HG03097 (cell line): ENCODE measurements around the gene ARHGEF5.

Experiments
- ATAC-seq: cut with Tn5 transposase; IDR thresholded peaks from one replicate; pipeline ENCODE4 v1.9.1; 2021; ENCODE audit not compliant: unreplicated experiment, low FRiP score

ARHGEF5 gene

GRCh38 chr7:144379776-144380384 lies 24.7 kb downstream of the ARHGEF5 start:
- no peak for ATAC-seq

DNA sequence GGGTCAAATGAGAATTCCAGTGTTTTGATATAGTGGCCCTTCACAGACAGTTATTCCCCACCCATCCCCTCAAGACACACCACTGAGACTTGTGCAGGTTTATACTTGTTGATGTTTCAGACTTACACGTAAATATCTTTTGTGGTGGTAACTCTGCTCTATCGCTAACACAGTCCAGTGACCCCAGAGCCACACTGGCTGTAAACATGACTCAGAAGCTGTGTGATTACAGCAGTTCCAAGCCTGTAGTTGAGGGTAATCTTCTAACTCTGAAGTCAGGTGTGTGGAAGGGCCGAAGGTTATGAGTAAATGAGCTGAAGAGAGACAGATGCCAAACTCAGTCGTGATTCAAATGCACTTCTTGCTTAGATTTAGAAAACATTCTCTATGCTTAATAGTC lies 28.9 kb downstream of the ARHGEF5 start:
- no peak for ATAC-seq

DNA sequence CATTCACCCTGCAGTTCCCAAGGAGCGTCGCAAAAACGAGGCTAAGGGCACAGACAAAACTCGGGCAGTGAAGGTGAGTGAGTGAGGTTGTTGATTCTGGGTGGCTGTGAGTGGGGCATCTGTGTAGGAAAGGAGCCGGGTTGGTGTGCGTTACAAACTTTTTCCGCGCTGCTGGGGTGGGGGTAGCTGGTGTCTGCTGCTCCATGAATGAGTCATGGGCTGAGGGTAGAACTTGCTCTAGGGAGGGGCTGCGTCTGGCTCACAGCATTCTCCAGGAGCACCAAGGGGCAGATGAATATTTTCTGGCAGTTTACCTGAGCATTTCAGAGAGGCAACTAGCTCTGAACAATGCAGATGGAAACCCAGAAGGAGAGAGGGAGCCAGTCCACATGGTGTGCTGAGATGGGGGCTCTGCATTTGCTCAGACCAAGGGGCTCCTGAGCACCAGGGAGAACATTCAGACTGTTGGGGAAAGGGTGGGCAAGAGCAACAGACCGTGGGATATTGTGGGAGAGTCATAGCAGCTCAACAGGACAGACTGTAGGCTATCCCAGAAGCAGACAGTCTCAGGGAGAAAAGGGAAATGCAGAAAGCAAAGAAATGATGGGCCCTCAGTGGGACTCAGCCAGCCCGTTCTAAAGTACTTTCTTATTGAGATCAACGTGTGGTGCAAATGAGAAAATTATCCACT lies 29.5 kb downstream of the ARHGEF5 start:
- no peak for ATAC-seq

DNA sequence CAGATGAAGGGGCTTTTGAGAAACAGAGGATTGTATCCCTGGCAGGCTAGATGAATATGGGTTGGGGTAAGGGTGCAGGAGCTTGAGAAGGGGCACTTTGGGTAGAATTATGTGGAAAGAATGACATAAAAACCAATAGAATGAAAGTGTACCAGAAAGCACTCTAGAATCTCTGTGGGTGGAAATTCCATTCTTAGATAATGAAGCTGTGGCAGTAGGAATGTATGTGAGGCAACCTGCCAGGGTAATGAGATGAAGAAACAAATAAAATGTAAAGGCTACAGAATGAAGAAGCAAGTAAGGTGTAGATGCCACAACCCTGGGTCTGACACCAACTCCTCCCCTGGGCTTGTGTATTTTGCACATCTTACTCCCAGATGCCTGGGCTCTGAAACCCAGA lies 31.5 kb downstream of the ARHGEF5 start:
- no peak for ATAC-seq

DNA sequence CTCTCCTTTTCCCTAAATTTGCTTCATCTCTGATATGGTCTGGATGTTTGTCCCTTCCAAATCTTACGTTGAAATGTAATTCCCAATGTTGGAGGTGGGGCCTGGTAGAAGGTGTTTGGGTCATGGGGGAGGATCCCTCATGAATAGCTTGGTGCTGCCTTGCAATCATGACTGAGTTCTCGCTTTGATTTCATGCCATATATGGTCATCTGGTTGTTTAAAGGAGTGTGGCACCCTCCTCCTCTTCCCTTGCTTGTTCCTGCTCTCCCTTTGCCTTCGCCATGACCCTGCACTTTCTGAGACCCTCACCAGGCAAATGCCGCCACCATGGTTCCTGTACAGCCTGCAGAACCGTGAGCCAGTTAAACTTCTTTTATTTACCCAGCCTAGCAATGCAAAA lies 33.7 kb downstream of the ARHGEF5 start:
- no peak for ATAC-seq

DNA sequence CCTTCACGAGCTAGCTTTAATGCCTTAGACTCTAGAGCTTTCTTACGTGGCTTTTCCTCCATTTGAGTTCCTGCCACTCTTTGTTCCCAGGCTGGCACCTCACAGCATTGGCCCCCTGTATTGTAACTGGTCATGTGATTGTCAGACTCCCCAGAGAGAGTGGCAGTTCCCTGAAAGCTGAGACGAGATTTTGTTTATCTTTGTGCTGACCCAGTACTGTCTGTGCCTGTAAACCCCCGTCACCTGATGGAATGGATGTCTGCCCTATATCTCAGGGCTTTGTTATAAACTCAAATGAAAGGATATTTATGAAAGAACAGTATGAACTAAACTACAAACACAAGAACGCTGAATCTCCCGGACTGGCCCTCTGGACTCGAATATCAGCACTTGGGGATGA lies 35.3 kb downstream of the ARHGEF5 start:
- ATAC-seq: no peak

DNA sequence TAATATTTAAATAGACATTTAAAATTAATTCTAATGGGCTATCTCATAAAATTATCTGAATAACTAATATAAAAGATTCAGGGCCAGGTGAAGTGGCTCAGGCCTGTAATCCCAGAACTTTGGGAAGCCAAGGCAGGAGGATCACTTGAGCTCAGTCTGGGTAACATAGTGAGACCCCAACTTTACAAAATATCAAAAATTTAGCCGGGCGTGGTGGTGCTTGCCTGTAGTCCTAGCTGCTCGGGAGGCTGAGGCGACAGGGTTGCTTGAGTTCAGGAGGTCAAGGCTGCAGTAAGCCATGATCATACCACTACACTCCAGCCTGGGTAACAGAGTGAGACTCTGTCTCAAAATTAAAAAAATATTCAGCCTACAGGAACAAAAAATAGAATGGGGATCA lies 35.8 kb downstream of the ARHGEF5 start:
- no peak for ATAC-seq

- ATAC-seq: peak; percentile 83
Measured at GRCh38 chr7:144391823-144392255, 36.6 kb downstream of the ARHGEF5 start.

GRCh38 chr7:144397086-144397485 lies 41.9 kb downstream of the ARHGEF5 start:
- ATAC-seq: no peak

DNA sequence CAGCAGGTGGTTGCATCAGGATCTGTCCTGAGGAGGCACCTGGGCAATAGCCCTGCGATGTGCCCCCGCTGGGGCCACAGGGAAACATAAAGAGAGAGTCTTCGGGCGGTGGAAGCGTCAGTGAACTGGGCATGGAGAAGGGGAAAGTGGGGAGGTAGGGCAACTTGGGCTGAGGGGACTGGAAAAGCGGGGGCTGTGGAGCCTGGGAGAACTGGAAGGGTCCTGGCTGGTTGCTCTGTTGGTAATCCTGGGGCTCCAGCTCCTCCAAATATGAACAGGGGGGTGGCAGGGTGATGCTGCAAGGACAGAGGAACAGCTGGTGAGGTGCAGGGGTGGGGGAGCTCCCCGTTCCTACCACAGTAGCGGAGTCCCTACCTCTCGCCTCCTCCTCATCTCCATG lies 43.1 kb downstream of the ARHGEF5 start:
- ATAC-seq: no peak

DNA sequence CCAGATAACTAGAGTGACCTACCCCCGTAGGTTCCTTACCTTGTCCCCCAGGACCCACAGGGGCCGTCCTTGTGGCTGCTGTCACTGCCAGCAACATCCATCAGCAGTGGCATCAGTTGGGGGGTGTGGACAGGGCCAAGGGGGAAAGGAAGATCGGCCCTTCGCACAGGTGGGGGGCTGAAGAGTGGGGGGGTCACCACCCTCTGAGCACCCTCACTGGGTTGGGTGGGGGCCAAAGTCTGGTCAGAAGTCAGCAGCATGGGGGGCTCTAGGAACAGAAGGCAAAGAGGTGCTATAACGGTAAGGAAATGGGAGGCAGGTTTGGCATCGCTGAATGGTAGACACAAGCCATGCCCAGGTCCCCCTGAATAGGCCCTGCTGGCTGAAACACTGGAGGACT lies 43.7 kb downstream of the ARHGEF5 start:
- ATAC-seq: no peak

DNA sequence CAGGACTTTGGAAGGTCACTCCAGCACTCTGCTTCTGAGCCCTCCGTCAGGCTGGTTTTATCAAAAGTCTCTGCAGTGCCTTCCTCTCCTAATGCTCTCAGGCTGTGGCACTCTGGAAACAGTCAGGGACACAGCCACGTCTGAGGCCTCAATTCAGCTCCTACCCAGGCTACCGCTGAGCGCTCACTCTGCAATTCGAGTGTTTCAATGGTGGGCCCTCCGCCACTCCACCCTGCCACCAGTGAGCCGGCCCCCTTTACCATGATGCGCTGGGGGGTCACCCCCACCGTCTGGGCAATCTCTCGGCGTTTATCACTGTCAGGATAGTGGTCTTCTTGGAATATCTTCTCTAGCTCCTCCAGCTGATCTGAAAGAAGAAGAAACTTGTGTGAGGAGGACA lies 44.7 kb downstream of the ARHGEF5 start:
- no peak for ATAC-seq

DNA sequence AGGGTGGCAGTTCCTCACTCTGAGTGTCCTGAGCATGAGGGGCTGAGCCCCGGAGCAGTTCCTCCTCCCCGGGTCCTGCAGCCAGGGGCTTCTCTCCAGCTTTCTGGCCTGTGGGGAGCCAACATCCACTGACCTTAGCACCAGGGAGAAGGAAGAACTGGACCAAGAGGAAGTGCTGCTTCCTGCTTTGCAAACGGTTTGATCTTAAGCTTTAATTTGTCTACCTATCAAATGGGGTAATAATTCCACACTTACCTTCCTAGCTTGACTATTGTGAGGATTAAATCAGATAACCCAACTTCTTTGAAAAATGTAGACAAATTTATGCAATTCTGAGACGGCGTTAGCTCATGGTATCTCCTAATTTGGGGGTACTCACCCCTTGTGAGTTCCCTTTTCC lies 46.3 kb downstream of the ARHGEF5 start:
- ATAC-seq: no peak

DNA sequence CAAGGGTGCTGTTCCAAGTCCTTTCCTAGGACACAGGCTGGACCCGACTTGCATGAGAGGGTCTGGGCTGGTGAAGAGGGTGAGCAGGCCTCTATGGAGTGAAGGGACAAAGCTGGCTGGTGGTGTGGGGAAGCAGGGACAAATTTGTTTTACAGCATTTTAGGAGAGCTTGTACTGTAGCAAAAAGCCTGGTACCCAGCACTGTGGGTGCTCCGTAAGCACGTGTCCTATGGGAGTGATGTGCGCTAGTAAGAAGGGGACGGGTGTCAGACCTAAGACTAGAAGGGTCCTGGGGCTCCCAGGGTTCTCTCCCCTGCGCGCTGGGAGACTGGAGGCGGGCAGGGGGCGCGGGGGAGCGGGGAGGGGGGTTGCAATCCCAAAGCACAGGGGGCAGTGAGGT lies 47.9 kb downstream of the ARHGEF5 start:
- ATAC-seq: no peak

DNA sequence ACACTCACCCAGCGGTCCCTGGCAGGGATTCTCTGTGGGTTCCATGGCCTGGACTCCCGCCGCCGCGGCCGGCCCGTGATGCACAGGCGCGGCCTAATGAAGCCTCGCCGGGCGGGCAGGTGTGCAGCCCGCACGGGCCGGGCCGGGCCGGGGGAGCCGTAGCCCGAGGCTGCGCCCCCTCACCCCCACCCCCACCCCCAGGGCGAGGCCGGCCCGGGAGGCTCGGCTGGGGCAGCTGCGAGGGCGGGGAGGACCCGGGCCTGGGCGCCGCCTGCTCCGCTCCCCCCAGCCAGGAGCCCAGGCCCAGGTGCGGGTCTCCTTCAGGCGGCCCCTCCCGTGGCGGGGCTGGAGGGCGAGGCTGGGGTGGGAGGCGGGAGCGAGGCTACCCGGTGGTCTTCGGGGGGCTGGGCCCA lies 48.5 kb downstream of the ARHGEF5 start, which contains the start of gene NOBOX:
Gene NOBOX (minus strand): TSS at position 45 of the 413 bp plus-strand sequence.
- ATAC-seq: no peak

GRCh38 chr7:144404946-144405345 lies 49.7 kb downstream of the ARHGEF5 start:
- ATAC-seq: no peak

- ATAC-seq: no peak
Measured at GRCh38 chr7:144407266-144407931, 52.2 kb downstream of the ARHGEF5 start.

DNA sequence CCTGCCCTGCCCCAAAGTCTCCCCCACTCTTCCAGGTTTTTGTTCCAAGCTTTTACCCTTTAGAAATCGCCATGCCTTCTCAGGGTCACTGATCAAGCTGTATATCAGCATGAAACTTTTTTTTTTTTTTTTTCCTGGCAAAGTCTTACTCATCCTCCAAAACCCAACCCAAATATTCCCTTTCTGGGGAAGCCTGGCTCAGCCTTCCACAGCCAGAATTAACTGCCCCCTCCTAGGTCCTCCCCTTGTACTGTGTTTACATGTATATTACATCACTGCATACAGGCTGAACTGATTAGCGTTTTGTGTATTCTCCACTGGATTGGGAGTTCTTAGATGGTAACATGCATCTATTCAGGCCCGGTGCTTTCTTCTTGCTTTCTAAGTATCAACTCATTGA lies 52.9 kb downstream of the ARHGEF5 start:
- no peak for ATAC-seq

- ATAC-seq: no peak
Measured at GRCh38 chr7:144410441-144410840, 55.2 kb downstream of the ARHGEF5 start.

DNA sequence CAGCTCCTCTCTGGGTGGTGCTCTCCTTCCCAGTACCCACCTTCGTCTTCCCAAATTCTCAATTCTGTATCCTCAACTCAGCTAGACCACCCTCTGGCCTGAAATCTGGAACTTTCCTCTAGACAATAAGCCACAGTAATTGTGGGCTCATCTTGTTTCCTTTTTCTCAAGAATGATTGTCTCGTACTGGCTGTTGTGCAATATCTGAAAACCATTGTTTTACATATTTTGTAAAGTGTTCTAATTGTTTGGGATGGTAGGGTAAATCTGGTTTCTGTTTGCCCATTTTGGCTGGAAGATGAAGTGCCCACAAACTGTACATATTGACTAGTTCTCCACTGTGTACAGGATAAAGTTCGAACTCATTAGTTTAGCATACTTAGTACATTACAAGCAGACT lies 59.6 kb downstream of the ARHGEF5 start:
- ATAC-seq: no peak

DNA sequence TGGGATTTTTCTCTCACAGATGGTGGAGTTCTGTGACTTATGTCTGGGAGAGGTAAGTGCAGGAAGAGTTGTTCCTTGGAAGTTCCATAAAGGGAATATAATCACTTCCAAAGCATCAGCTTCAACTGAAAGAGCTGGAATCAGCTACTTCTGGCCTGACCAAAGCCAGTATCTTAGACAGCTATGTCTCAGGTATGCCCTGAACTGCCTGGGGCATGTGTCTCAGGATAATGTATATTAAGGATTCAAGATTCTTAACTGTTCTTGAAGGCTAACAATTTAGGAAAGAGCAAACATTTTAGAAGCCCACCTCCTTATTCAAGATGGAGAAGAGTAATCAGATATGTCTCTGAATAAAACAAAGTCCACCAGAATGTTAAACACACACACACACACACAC lies 60.7 kb downstream of the ARHGEF5 start:
- no peak for ATAC-seq

DNA sequence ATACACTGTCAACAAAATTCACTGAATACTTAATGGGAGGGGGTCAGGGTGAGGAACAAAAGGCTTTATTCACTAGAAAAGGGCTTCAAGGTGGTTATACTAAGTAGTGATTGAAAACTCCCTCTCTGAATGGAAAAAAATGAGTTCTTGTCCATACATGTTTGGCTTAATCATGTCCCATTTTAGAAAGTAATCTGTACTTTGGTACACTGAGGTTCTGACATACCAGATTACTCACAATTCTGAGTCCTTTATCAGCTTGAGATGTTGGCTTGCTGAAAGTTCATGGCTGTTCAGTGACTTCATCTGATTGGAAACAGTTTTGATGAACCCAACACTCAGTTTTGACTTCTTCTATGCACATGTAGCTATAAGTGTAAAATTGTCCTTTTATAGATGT lies 61.1 kb downstream of the ARHGEF5 start:
- no peak for ATAC-seq
